DND-41 (cell line): ENCODE measurements around the gene FOXP1.

ENCODE experiments used
- EZH2 ChIP-seq: IDR thresholded peaks from 3 replicates; pipeline ENCODE4 v1.6.1; 2012; ENCODE audit warnings: borderline replicate concordance, low read depth, mild to moderate bottlenecking, moderate library complexity, low read length, inconsistent platforms; ENCODE audit not compliant: severe bottlenecking
- TF ChIP-seq, protein P1 (sequence below): IDR thresholded peaks from 2 replicates; pipeline ENCODE4 v1.5.1; 2012; ENCODE audit warnings: borderline replicate concordance, low read length, moderate library complexity, mild to moderate bottlenecking; ENCODE audit not compliant: poor library complexity, severe bottlenecking; ENCODE audit errors: extremely low read depth

GRCh38 chr3:71042759-71043158, 540.8 kb downstream of the FOXP1 start:
- TF ChIP-seq, protein P1, sequence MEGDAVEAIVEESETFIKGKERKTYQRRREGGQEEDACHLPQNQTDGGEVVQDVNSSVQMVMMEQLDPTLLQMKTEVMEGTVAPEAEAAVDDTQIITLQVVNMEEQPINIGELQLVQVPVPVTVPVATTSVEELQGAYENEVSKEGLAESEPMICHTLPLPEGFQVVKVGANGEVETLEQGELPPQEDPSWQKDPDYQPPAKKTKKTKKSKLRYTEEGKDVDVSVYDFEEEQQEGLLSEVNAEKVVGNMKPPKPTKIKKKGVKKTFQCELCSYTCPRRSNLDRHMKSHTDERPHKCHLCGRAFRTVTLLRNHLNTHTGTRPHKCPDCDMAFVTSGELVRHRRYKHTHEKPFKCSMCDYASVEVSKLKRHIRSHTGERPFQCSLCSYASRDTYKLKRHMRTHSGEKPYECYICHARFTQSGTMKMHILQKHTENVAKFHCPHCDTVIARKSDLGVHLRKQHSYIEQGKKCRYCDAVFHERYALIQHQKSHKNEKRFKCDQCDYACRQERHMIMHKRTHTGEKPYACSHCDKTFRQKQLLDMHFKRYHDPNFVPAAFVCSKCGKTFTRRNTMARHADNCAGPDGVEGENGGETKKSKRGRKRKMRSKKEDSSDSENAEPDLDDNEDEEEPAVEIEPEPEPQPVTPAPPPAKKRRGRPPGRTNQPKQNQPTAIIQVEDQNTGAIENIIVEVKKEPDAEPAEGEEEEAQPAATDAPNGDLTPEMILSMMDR: no peak
- TF ChIP-seq EZH2: no peak
